NCI-H2107 treated with DMSO at 0.1 percent for 48 hours (cell line): Measurements from ENCODE around the gene MCAT.

Experiments
- DNase-seq: peaks from one replicate; lab custom pipeline; 2025; ENCODE audit not compliant: unreplicated experiment; lab: John Stamatoyannopoulos, UW

The MCAT gene

GRCh38 chr22:43173566-43173965 is 30.4 kb upstream of the MCAT start:
- no peak for DNase-seq

- no peak for DNase-seq
Observed at GRCh38 chr22:43172191-43172590, 29.0 kb upstream of the MCAT start.

GRCh38 chr22:43171607-43172006 is 28.4 kb upstream of the MCAT start:
- no peak for DNase-seq

DNA sequence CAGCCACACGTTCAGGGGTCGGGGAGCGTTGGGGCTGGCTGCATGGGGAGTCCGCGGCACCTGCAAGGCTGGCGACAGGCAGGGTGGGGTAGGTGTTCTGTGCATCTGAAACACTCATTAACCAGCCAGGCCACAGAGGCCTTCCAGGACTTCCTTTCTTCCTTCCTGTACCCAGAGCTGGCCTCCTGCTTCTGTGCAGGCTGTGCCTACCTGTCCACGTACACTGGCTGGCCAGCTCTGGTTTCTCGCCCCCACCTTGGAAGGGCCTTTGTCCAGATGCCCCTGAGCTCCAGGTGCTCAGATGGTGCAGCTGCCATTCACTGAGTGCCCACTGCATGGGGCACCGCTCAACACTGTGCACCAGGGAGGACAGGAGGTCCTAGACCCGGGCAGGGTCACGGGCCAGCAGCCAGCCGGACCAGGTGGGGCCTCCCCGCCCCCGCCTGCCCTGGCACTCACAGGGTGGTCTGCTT is 27.9 kb upstream of the MCAT start:
- no peak for DNase-seq

- DNase-seq: no peak
Observed at GRCh38 chr22:43170131-43170480, 26.9 kb upstream of the MCAT start.

DNA sequence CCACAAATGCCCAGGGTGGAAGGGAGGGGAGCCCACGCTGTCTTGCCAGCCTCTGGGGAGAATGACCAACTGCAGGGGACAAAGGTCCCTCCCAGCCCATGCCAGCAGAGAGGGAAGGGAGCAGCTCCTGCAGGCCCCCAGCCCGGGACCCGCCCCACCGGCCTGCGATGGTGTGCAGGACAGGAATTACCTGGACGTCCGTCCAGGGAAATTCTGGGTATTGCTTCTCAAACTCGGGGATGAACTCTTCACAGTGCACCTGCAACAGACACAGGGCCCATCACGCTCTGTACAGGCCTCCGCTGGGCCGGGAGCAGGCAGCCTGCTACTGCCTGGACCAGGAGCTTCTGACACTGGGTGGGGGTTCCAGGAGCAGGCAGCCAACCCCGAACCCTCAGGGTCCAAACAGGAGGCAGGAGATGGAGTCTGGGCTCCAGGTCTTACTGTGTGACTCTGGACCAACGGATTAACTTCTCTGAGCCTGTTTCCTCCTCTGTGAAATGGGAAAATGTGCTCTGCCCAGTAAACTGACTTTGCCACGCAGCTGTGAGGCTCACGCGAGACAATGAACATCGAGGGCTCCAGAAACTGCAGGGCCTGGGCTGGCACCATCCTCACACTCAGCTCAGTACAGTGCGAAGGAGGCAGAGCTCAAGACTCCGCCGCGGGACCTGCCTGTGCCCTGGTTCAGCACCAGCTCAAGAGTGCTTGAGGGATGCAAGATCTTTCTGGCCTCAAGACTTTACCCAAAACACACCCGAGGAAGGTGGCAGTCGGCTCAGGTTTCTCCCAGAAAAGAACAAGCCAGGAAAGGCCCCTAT is 26.3 kb upstream of the MCAT start:
- DNase-seq: no peak

DNA sequence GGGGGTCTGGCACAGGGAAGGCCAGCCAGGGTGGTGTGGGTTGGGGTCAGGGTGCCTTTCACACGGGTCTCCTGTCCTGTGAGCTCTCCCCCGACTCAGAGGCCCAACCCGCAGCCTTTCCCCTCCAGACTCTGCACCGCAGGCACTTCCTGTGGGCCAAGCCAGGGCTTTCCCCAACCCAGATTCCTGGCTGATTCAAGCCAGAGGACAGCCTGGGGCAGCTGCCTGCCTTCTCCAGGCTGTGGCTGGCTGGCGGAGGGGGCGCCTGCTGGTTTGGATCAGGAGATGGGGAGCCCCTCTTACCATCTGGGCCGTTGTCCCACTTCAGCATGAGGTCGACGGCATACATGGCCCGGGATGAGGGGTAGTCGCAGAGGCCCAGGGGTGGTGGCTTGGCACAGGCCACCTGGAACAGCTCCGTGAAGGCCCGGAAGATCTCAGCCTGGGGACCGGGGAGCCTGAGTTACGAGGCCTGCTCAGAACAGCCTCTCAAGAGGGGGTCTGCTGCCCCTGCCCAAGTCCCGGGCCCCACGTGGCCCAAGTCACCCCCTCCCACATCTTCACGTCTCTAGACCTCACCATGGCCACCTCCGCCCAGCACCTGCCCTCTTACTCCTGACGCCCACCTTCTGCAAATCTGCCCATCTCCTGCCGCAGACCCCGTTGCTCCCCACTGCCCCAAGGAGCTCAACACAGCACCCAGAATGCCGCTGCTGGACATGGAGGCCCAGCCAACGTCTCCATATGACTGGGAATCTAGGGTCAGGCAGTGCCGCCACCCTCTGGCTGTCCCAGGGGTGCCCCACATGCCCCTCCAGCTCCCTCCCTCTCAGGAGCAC is 25.5 kb upstream of the MCAT start:
- no peak for DNase-seq

GRCh38 chr22:43167001-43167589 is 23.9 kb upstream of the MCAT start:
- DNase-seq: no peak

DNA sequence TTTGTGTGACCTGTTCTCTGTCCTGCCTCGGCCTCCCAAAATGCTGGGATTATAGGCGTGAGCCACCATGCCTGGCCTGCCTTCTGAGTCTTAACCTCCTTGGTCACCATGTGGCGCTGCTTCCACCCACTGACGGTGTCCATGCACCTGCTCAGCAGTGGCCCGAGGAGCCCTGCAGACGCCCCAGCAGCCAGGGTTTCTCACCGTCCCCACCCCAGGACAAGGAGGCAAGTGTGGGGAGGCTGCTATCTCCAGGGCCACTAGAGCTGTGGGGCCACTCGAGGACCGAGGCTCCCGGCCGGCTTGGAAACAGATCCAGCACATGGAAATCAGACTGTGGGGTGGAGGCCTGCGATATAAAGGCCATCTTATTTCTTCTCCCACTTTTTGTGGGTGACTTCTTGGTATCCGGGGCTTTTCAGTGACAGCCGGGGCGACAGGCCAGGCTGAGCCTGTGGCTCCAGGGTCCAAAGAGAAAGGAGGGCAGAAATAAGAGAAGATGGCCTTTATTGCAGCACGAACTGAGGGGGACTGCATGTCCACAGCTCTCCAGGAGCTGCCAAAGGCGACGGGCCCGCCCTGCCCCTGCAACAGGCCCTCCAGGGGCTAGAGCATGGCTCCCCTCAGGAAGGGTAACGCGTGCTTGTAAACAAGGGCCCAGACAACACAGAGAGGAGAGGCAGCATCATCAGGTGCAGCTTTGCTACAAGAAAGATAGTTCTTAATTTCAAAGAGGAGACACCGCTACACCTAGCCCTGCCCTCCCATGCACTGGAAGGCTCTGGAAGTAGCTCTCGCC is 23.1 kb upstream of the MCAT start:
- DNase-seq: no peak

GRCh38 chr22:43164636-43165035 is 21.4 kb upstream of the MCAT start:
- no peak for DNase-seq

GRCh38 chr22:43163241-43163795 is 20.1 kb upstream of the MCAT start:
- DNase-seq: no peak

DNA sequence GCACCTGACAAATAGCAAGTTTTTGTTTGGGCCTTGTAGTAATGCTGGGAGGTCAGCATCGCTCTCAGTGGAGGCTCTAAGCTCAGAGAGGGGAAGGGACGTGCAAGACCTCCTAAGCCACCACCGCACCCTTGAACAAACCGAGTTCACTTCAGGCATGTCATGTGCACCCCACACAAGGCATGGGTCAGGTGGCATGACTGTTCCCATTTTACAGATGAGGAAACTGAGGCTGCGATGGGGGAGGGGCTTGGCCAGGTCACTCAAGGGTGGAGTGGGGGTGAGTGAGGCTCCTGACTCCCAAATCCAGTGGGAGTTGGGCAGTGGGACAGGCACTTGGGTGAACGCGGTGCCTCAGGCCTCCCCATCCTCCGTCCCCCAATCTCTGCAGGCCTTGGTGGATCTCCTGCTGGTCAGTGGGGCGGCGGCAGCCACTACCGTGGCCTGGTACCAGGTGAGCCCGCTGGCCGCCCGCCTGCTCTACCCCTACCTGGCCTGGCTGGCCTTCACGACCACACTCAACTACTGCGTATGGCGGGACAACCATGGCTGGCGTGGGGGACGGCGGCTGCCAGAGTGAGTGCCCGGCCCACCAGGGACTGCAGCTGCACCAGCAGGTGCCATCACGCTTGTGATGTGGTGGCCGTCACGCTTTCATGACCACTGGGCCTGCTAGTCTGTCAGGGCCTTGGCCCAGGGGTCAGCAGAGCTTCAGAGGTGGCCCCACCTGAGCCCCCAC is 19.4 kb upstream of the MCAT start:
- DNase-seq: no peak

- DNase-seq: no peak
Observed at GRCh38 chr22:43160497-43161126, 17.4 kb upstream of the MCAT start.

DNA sequence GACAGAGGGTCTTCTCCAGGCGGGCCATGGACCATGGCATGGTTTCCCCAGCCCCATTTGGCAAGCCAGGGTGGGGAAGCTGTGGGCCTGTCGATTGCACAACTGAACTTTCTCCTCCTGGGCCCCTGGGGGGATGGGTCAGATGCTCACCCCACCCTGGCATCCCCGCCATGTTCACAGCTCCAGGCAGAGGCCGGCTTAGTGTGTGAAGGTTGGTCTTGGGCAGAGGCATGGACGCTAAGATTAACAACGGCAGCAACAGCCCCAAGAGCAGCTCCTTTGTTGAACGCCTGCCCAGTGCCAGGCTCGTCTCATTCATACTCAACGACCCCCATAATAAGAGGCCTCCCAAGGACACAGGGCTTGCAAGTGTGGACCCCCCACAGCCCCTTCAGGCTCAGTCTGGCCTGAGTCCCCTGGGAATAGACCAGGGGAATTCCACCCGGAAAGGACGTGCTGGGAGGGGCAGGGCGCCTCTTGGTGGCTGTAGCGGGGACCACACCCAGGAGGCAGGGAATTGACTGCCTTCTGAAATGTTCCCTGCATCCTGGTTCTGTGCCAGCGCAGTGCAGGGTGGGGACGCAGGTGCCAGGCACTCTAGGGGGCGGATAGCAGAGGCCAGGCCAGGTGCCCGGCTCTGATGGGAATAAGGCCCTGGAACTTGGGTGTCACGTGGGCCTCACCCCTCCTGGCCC is 16.4 kb upstream of the MCAT start:
- no peak for DNase-seq

DNA sequence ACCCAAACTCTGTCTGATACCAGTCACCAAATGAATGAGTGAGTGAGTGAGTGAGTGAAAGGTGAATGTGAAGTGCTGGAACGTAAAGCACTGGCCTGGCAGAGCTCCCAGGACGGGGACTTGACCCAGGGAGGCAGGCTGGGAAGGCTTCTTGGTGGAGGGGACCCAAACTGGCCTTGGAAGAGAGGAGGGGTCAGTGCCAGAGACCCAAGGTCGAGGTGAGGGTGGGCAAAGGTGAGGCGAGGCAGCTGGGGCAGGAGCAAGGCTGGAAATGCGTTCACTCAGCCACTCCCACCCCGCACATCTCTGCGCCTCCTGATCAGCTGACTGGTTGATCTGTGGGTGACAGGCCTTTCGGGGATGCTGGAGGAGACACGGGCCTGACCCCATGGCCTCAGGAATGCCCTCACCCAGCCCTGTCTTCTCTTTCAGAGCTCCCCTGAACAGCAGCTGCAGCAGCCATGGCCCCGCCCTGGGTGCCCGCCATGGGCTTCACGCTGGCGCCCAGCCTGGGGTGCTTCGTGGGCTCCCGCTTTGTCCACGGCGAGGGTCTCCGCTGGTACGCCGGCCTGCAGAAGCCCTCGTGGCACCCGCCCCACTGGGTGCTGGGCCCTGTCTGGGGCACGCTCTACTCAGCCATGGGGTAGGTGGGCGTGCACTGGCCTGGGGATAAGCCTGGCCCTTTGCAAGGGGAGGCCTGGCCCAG is 15.7 kb upstream of the MCAT start:
- DNase-seq: no peak

DNA sequence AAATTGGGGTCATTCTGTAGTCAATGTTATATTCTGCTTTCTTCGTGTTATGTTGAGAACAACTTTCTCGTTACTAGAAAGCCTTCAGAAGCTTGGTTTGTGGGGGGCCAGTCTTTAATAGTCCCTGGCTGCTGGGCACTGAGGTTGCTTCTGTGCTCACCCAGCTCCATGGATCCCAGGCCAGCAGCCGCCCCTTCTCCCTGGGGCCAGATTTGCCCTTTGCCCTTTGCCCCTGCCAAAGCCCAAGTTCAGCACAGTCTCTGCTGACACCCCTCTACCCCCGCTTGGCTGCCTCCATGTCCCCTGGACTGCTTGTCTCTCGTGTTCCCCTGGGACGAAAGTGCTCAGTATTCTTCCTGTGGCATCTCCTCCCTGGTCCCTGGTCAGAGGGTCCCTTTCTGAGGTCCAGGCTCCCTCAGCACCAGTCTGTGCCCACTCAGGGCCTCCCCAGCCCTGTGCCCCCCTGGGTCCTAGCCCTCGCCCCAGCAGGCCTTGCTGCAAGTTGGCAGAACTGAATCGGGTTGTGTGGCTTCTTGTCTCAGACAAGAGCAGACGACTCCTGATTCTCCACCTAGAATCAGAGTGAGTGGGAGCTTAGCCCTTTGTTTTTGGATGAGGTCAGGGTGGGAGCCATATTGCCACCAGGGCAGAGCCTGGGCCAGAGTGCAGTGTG is 14.8 kb upstream of the MCAT start:
- DNase-seq: no peak

DNA sequence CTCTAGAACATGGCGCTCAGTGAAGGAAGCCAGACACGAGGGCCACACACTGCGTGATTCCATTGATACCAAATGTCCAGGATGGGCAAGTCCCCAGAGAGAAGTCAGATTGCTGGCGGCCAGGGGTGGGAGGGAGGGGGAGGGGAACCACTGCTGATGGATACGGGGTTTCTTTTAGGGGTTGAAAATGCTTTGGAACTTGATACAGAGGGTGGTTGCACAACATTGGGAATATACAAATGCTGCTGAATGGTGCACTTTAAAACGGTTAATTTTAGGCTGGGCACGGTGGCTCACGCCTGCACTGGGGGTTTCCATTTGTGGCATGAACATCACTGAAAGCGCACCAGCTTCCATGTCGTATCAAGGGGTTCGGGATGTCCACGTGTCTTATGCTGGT is 13.2 kb upstream of the MCAT start:
- DNase-seq: no peak

DNA sequence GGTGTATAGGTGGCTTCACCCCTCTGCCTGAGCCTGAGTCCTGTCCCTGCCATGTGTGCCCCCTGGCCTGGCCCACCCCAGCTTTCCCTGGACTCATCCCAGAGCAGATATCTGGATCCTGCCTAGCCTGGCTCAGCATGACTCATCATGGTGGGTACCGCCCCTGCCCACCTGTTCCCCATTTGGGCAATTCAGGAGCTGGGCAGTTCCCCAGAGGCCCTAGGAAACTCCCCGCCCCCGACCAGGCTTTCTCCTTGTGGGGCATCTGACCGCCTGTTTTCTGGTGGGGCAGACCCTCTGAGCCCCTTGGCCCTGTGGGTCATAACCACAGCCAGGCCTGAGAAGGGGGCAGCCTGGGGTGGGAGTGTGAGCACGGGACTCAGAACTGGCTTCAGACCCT is 12.6 kb upstream of the MCAT start:
- no peak for DNase-seq
